ENCODE data around the gene TMEM150B.

The TMEM150B gene

GRCh38 chr19:55325172-55325571 is at the start of gene TMEM150B:
Gene TMEM150B, minus strand, starts transcription at chr19:55325341. Its CDS starts 4,305 bp downstream, at chr19:55321036.
- no peak for TF ChIP-seq ZNF274 (IDR thresholded peaks at IDR 0.05; ENCODE audit: low read depth, low read length)
- no peak within 1 kb of the TSS for H3K4me3 ChIP-seq (ENCODE audit: low read length)

GRCh38 chr19:55373993-55374757 is 49.0 kb upstream of the TMEM150B start:
- H3K4me3 ChIP-seq (ENCODE audit: low read length) = no peak overlapping the region
- no peak for TF ChIP-seq ZNF274 (IDR thresholded peaks at IDR 0.05; ENCODE audit: low read depth, low read length)

- H3K4me3 ChIP-seq (ENCODE audit: low read length) = no peak overlapping the region
- TF ChIP-seq ZNF274 (IDR thresholded peaks at IDR 0.05; ENCODE audit: low read depth, low read length) = no peak
These were observed 48.3 kb upstream of the TMEM150B start for GRCh38 chr19:55373306-55373992.

GRCh38 chr19:55372316-55373081 is 47.4 kb upstream of the TMEM150B start:
- no peak for TF ChIP-seq ZNF274 (IDR thresholded peaks at IDR 0.05; ENCODE audit: low read depth, low read length)
- no peak overlapping the region for H3K4me3 ChIP-seq (ENCODE audit: low read length)

GRCh38 chr19:55370305-55370988 is 45.3 kb upstream of the TMEM150B start, which contains the start of gene IL11:
Gene IL11, minus strand, starts transcription at chr19:55370463. Its CDS starts 153 bp downstream, at chr19:55370310.
- no peak for TF ChIP-seq ZNF274 (IDR thresholded peaks at IDR 0.05; ENCODE audit: low read depth, low read length)
- H3K4me3 ChIP-seq (ENCODE audit: low read length) = no peak within 1 kb of the TSS

- no peak for TF ChIP-seq ZNF274 (IDR thresholded peaks at IDR 0.05; ENCODE audit: low read depth, low read length)
- H3K4me3 ChIP-seq (ENCODE audit: low read length) = no peak overlapping the region
These were observed 44.6 kb upstream of the TMEM150B start for GRCh38 chr19:55369653-55370304.

GRCh38 chr19:55368701-55369563 is 43.8 kb upstream of the TMEM150B start:
- no peak for TF ChIP-seq ZNF274 (IDR thresholded peaks at IDR 0.05; ENCODE audit: low read depth, low read length)
- H3K4me3 ChIP-seq (ENCODE audit: low read length) = no peak overlapping the region

GRCh38 chr19:55368106-55368505 is 43.0 kb upstream of the TMEM150B start:
- TF ChIP-seq ZNF274 (IDR thresholded peaks at IDR 0.05; ENCODE audit: low read depth, low read length) = no peak
- no peak overlapping the region for H3K4me3 ChIP-seq (ENCODE audit: low read length)

- H3K4me3 ChIP-seq (ENCODE audit: low read length) = no peak overlapping the region
- TF ChIP-seq ZNF274 (IDR thresholded peaks at IDR 0.05; ENCODE audit: low read depth, low read length) = no peak
These were observed 41.6 kb upstream of the TMEM150B start for GRCh38 chr19:55366790-55367189.

- no peak overlapping the region for H3K4me3 ChIP-seq (ENCODE audit: low read length)
- no peak for TF ChIP-seq ZNF274 (IDR thresholded peaks at IDR 0.05; ENCODE audit: low read depth, low read length)
These were observed 40.8 kb upstream of the TMEM150B start for GRCh38 chr19:55365964-55366363.

GRCh38 chr19:55365245-55365644 is 40.1 kb upstream of the TMEM150B start:
- H3K4me3 ChIP-seq (ENCODE audit: low read length) = no peak overlapping the region

GRCh38 chr19:55362990-55363716 is 38.0 kb upstream of the TMEM150B start, which contains the start of gene GARIN5B:
Gene GARIN5B, minus strand, starts transcription at chr19:55363260. Its CDS starts 194 bp downstream, at chr19:55363066.
- TF ChIP-seq ZNF274 (IDR thresholded peaks at IDR 0.05; ENCODE audit: low read depth, low read length) = no peak
- no peak within 1 kb of the TSS for H3K4me3 ChIP-seq (ENCODE audit: low read length)

More at GRCh38 chr19:55365245-55365644, 40.1 kb upstream of the TMEM150B start:
- no peak for TF ChIP-seq ZNF274 (IDR thresholded peaks at IDR 0.05; ENCODE audit: low read depth, low read length)
